Mesendoderm (in vitro differentiated cells): ENCODE data around the gene SPEF1.

Source experiments
- DNase-seq: peaks from one replicate; pipeline ENCODE4 v3.0.0; 2013
- H2AK5ac ChIP-seq: 2 replicates; pipeline ENCODE4 v1.6.1; 2013; ENCODE audit warnings: low read length, inconsistent platforms
- H2BK120ac ChIP-seq: 2 replicates; pipeline ENCODE4 v1.6.1; 2013; ENCODE audit warnings: low read depth, mild to moderate bottlenecking, low read length, moderate library complexity, mixed read lengths
- H2BK15ac ChIP-seq: replicated peaks from 2 replicates; pipeline ENCODE4 v1.6.1; 2013; ENCODE audit warnings: low read depth, mild to moderate bottlenecking, moderate library complexity
- H2BK5ac ChIP-seq: 2 replicates; pipeline ENCODE4 v1.6.1; 2013; ENCODE audit warnings: low read length, inconsistent platforms
- H3K18ac ChIP-seq: 2 replicates; pipeline ENCODE4 v1.6.1; 2013; ENCODE audit warnings: mild to moderate bottlenecking, low read length, mixed read lengths
- H3K23ac ChIP-seq: one replicate; pipeline ENCODE4 v1.6.1; 2013; ENCODE audit warnings: low read length
- H3K27ac ChIP-seq: 2 replicates; pipeline ENCODE4 v1.5.1; 2013; ENCODE audit warnings: low read depth, mild to moderate bottlenecking, inconsistent platforms, low read length, moderate library complexity
- H3K27me3 ChIP-seq: 2 replicates; pipeline ENCODE4 v1.6.1; 2013; ENCODE audit warnings: low read length, control low read depth, mild to moderate bottlenecking, inconsistent platforms; ENCODE audit not compliant: insufficient read depth, poor library complexity
- H3K36me3 ChIP-seq: 2 replicates; pipeline ENCODE4 v1.6.1; 2013; ENCODE audit warnings: low read length, inconsistent platforms; ENCODE audit not compliant: control insufficient read depth, insufficient read depth
- H3K4ac ChIP-seq: one replicate; pipeline ENCODE4 v1.6.1; 2013; ENCODE audit warnings: low read depth, mild to moderate bottlenecking, low read length, moderate library complexity
- H3K4me1 ChIP-seq: 2 replicates; pipeline ENCODE4 v1.6.1; 2013; ENCODE audit warnings: low read depth, low read length, inconsistent platforms; ENCODE audit not compliant: control insufficient read depth
- H3K4me2 ChIP-seq: 2 replicates; pipeline ENCODE4 v1.6.1; 2013; ENCODE audit warnings: low read length
- H3K4me3 ChIP-seq: 2 replicates; pipeline ENCODE4 v1.5.1; 2013; ENCODE audit warnings: mild to moderate bottlenecking, low read length
- H3K56ac ChIP-seq: one replicate; pipeline ENCODE4 v1.6.1; 2013; ENCODE audit warnings: low read length
- H3K79me1 ChIP-seq: 2 replicates; pipeline ENCODE4 v1.6.1; 2013; ENCODE audit warnings: low read length, inconsistent platforms
- H3K79me2 ChIP-seq: 2 replicates; pipeline ENCODE4 v1.6.1; 2013; ENCODE audit warnings: mild to moderate bottlenecking, low read length; ENCODE audit not compliant: control insufficient read depth, insufficient read depth
- H3K9ac ChIP-seq: 2 replicates; pipeline ENCODE4 v1.6.1; 2013; ENCODE audit warnings: low read length, inconsistent platforms
- H4K5ac ChIP-seq: one replicate; pipeline ENCODE4 v1.6.1; 2013; ENCODE audit warnings: low read length
- H4K8ac ChIP-seq: one replicate; pipeline ENCODE4 v1.6.1; 2013; ENCODE audit warnings: low read depth, mild to moderate bottlenecking, control low read depth, low read length, moderate library complexity
- WGBS: extraction: QIAGEN DNeasy Blood & Tissue Kit; methylation state at CpG from one replicate; pipeline ENCODE4 v1.1.7; 2013; ENCODE audit warnings: low lambda C conversion rate, missing lambda C conversion rate; ENCODE audit not compliant: insufficient coverage; ENCODE audit errors: extremely low coverage; 5-methylcytosine and 5-hydroxymethylcytosine counted together

SPEF1 gene

DNA sequence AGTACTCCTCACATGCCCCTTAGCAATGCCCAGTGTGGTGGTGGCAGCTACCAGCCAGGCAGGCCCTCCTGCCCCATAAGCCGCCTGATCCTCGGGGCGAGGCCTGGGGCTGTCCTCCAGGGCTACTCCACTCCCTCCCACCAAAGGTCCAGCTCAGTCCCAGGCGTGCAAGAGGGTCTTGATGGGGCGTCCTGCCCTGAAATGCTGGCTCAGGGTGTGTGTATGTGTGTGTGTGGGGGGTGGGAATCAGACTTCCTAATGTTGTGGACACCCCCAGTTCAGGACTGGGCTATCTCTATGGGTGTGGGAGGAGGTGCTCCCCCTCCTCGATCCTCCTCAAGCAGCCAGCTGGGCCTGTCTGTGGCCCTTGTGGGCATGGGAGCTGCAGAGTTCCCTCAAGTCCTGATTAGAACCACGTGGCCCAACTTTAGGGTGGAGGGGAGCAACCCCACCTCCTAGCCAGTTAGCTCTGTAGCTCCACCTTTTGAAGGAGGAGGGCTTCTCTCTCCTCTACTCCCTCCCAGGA, 41.3 kb downstream of the SPEF1 start:
- Histone ChIP-seq H2BK5ac (no peak overlapping the region), H3K4me1 (no peaks in the 10 kb centered on the region), H2AK5ac (no peak overlapping the region), H3K27me3 (no peaks in the 10 kb centered on the region), H4K5ac (no peak overlapping the region), H3K4me2 (no peak overlapping the region), H3K4ac (no peak overlapping the region), H3K18ac (no peak overlapping the region), H3K79me1 (no peaks in the 10 kb centered on the region), H3K23ac (no peak overlapping the region), H3K9ac (no peak overlapping the region), H3K56ac (no peak overlapping the region), H3K4me3 (no peak overlapping the region), H2BK15ac (no peak overlapping the region), H3K36me3 (no peaks in the 10 kb centered on the region), H4K8ac (no peak overlapping the region), H3K27ac (no peak overlapping the region), H3K79me2 (no peaks in the 10 kb centered on the region), H2BK120ac (no peak overlapping the region)
- no peak for DNase-seq
- WGBS = no CpG with 5 or more reads among the region's 7 CpGs

DNA sequence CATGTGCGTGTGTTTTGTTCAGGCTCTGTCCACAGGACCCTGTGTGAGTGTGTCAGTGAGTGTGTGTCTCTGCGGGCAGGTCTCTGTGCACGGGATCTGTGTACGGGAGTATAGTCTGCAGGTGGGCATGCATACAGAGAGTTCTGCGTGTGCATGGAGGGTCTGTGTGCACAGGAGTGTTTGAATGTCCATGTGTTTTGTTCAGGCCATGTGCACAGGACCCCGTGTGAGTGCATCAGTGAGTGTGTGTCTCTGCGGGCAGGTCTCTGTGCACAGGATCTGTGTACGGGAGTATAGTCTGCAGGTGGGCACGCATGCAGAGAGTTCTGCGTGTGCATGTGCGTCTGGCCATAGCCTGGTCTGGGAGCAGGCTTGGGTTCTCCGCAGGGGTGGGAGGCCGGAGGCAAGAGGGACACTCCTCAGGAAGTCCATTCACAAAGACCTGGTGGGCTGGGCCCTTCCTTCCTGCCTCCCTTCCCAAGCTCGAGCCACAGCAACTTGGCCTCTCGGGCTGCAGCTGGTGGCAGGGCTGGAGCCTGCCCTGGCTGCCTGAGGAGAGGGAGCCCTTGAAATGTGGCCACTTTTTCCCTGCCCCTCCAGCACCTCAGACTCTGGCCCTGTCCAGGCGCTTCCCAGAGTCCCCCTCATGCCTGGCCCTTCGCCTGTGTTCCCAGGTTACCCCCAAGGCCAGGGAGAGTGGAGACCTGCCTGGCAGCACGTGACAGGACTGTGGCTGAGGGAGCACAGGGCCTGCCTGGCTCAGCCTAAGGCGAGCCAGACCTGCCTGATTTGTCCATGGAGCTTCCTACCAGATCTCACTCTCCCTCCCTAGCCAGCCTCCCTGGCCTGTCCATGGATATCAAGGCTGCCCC, 42.0 kb downstream of the SPEF1 start:
- Histone ChIP-seq H3K79me2 (no peaks in the 10 kb centered on the region), H3K36me3 (no peaks in the 10 kb centered on the region), H2BK5ac (no peak overlapping the region), H3K4me1 (no peaks in the 10 kb centered on the region), H4K8ac (no peak overlapping the region), H3K27me3 (no peaks in the 10 kb centered on the region), H3K4me3 (no peak overlapping the region), H4K5ac (no peak overlapping the region), H3K79me1 (no peaks in the 10 kb centered on the region), H3K4ac (no peak overlapping the region), H2AK5ac (no peak overlapping the region), H3K56ac (peak overlapping the region; percentile 19), H3K9ac (no peak overlapping the region), H3K4me2 (no peak overlapping the region), H3K23ac (no peak overlapping the region), H2BK120ac (no peak overlapping the region), H3K18ac (no peak overlapping the region), H2BK15ac (no peak overlapping the region), H3K27ac (no peak overlapping the region)
- no peak for DNase-seq
- WGBS = no CpG with 5 or more reads among the region's 19 CpGs

DNA sequence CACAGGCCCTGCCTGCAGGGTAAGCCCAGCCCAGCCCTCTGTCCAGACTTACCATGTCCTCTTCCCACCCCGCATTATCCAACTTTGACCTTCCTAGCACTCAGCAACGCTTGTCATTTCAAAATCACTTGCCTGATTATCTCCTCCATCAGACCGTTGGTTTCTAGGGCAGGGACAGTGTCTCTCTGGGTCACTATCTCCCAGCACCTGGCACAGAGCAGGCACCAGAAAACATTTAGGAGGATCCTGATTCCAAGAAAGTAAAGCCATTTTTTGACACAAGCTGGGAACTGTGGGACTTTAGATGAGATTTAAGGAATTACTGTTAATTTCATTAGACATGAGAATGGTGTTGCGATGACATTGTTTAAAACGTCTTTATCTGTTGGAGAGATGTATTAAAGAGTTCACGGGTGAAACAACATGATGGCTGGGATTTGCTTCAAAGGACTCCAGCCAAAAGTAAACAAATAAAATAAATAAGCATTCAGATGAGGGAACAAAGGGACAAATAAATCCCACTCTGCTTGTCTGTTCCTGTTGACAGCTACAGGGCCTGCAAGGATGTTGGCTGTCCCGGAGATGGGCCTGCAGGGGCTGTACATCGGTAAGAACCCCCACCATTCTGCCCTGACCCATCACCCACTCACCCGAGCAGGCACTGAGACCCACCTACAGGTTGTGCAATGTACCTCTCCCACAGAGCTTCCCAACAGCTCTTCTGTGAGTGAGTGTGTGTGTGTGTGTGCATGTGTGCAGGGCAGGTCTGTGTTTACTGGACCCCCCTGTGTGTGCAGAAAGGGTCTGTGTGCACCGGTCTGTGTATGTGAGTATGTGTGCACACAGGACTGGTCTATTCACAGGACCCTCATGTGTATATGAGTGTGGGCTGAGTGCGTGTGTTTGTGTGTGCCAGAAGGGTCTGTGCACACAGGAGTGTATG, 42.9 kb downstream of the SPEF1 start:
- no CpG with 5 or more reads among the region's 11 CpGs for WGBS
- no peak for DNase-seq
- no peak overlapping the region for H3K4ac ChIP-seq

DNA sequence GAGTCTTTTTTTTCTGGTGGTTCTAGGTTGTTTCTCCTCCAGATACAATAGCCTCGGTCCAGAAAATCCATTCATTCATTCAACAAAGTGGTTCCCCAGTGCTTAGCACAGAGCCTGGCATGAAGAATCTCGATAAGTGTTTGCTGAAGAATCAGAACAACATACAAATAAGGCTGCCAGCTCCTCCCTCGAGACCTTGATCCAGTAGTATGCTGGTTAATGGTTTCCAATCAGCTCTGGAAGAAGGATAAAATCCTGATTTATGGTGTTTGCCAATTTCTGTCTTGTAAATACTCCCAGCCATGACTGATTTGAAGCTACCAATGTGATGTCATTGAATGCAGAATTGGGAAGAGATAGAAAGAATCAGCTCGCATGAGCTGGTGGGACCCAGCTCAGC, 45.5 kb downstream of the SPEF1 start:
- no peak overlapping the region for H4K5ac ChIP-seq
- no peak overlapping the region for H3K4me2 ChIP-seq
- H3K4ac ChIP-seq = no peak overlapping the region
- H3K23ac ChIP-seq = no peak overlapping the region
- H3K4me1 ChIP-seq = peaks cover 2% of the 10 kb centered on the region
- no peak overlapping the region for H3K56ac ChIP-seq
- no peak overlapping the region for H3K18ac ChIP-seq
- H3K9ac ChIP-seq = no peak overlapping the region
- H3K36me3 ChIP-seq = no peaks in the 10 kb centered on the region
- H3K27ac ChIP-seq = no peak overlapping the region
- H2AK5ac ChIP-seq = no peak overlapping the region
- H3K27me3 ChIP-seq = no peaks in the 10 kb centered on the region
- no peaks in the 10 kb centered on the region for H3K79me1 ChIP-seq
- WGBS = no CpG with 5 or more reads among the region's 4 CpGs
- H3K4me3 ChIP-seq = no peak overlapping the region
- no peak overlapping the region for H2BK15ac ChIP-seq
- H4K8ac ChIP-seq = no peak overlapping the region
- no peak overlapping the region for H2BK120ac ChIP-seq
- no peaks in the 10 kb centered on the region for H3K79me2 ChIP-seq
- no peak overlapping the region for H2BK5ac ChIP-seq
- no peak for DNase-seq

More for the DNA sequence above, 42.9 kb downstream of the SPEF1 start:
- H3K56ac ChIP-seq = no peak overlapping the region
- H2AK5ac ChIP-seq = no peak overlapping the region
- H3K18ac ChIP-seq = no peak overlapping the region
- H4K5ac ChIP-seq = no peak overlapping the region
- H4K8ac ChIP-seq = no peak overlapping the region
- H3K79me2 ChIP-seq = no peaks in the 10 kb centered on the region
- H2BK5ac ChIP-seq = no peak overlapping the region
- no peak overlapping the region for H3K27ac ChIP-seq
- H3K9ac ChIP-seq = no peak overlapping the region
- H2BK120ac ChIP-seq = no peak overlapping the region
- no peaks in the 10 kb centered on the region for H3K4me1 ChIP-seq
- no peak overlapping the region for H3K4me2 ChIP-seq
- no peak overlapping the region for H3K23ac ChIP-seq
- no peaks in the 10 kb centered on the region for H3K79me1 ChIP-seq
- no peaks in the 10 kb centered on the region for H3K36me3 ChIP-seq
- H2BK15ac ChIP-seq = no peak overlapping the region
- no peak overlapping the region for H3K4me3 ChIP-seq
- no peaks in the 10 kb centered on the region for H3K27me3 ChIP-seq

DNA sequence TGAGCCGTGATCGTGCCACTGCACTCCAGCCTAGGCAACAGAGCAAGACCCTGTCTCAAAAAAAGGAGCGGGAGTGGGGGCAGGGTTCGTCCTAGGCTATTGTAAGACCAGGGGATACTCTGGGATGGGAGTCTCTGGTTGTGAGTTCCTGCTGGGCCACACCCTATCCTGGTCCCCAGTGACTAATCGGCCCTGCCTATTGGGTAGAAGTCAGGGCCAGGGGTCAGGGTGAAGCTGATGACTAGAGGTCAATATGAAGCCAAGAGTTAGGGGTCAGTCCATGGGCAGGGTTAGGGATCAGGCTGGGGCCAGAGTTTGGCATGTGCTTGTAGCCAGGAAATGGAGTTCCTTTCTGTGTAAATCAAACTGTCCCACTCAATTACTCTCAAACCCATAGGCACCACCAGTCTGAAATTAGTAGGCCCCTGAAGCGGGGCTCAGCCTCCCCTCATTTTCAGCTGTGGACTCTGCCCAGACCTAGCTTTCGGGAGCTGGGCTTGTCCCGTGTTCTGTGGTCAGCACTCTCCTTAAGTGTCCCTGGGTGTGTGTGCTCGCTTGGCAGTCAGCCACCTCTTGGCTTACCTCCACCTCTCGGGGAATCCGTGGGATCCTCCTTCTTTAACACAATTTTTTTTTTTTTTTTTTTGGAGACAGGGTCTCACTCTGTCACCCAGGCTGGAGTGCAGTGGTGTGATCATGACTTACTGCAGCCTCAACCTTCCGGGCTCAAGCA, 47.0 kb downstream of the SPEF1 start:
- no peak for DNase-seq

More for the DNA sequence above, 47.0 kb downstream of the SPEF1 start:
- H3K79me1 ChIP-seq = no peaks in the 10 kb centered on the region
- no peaks in the 10 kb centered on the region for H3K79me2 ChIP-seq
- no peak overlapping the region for H2BK5ac ChIP-seq
- H2BK15ac ChIP-seq = no peak overlapping the region
- H3K36me3 ChIP-seq = no peaks in the 10 kb centered on the region
- peaks cover 2% of the 10 kb centered on the region for H3K4me1 ChIP-seq
- no peak overlapping the region for H2BK120ac ChIP-seq
- no peak overlapping the region for H3K9ac ChIP-seq
- no peak overlapping the region for H3K56ac ChIP-seq
- H2AK5ac ChIP-seq = no peak overlapping the region
- H4K8ac ChIP-seq = no peak overlapping the region
- H3K18ac ChIP-seq = no peak overlapping the region
- H4K5ac ChIP-seq = no peak overlapping the region
- no CpG with 5 or more reads among the region's 12 CpGs for WGBS
- no peak overlapping the region for H3K4me2 ChIP-seq
- no peak overlapping the region for H3K27ac ChIP-seq
- no peak overlapping the region for H3K23ac ChIP-seq
- no peaks in the 10 kb centered on the region for H3K27me3 ChIP-seq
- H3K4ac ChIP-seq = no peak overlapping the region
- H3K4me3 ChIP-seq = no peak overlapping the region
